ENCODE measurements around the gene GORAB. TPM values are rescaled to one million over a fixed set of nuclear protein-coding genes. Genes with fewer than 3 reads are reported as not detected.

The GORAB gene
- total and polyA plus RNA-seq, 2 donors from 2014 or later = 5.8 to 13.6 TPM

- intact Hi-C loops (cut with DNase I) = no loop called here
- FAIRE-seq = no peak
- no peaks in the 10 kb centered on the region for H3K36me3 ChIP-seq (ENCODE audit: control insufficient read depth in 2 of 3, insufficient read depth in 3 of 3, low read length in 3 of 3)
- TF ChIP-seq CTCF (IDR thresholded peaks at IDR 0.05; ENCODE audit: borderline replicate concordance, extremely low read depth, insufficient read depth) = no peak
- no peak overlapping the region for H3K27ac ChIP-seq (ENCODE audit: low read depth in 2 of 2, low read length in 2 of 2)
- no peak overlapping the region for H3K9ac ChIP-seq (ENCODE audit: low read length in 3 of 3)
- no peak overlapping the region for H3K4me3 ChIP-seq (ENCODE audit: low read length in 3 of 3)
- no peaks in the 10 kb centered on the region for H3K4me1 ChIP-seq (ENCODE audit: control insufficient read depth in 2 of 3, insufficient read depth in 2 of 3, low read depth in 1 of 3, low read length in 3 of 3)
- no peaks in the 10 kb centered on the region for H3K9me3 ChIP-seq (ENCODE audit: control insufficient read depth in 2 of 3, insufficient read depth in 1 of 3, low read length in 3 of 3)
- H3K27me3 ChIP-seq (ENCODE audit: control insufficient read depth, insufficient read depth, low read length) = no peaks in the 10 kb centered on the region
- DNase-seq = no peak
These were observed 10.1 kb upstream of the GORAB start for GRCh38 chr1:170521818-170522217.

- FAIRE-seq (no peak), DNase-seq (peak in 4 of 5 donors; percentile 18 to 71 (median 46))
- H3K27ac ChIP-seq (ENCODE audit: low read depth in 2 of 2, low read length in 2 of 2) = peak overlapping the region; percentile 89
- peak overlapping the region; percentile 42 to 99 (median 65) for H3K9ac ChIP-seq (ENCODE audit: low read length in 3 of 3)
- H3K36me3 ChIP-seq (ENCODE audit: control insufficient read depth in 2 of 3, insufficient read depth in 3 of 3, low read length in 3 of 3) = no peaks in the 10 kb centered on the region
- peak overlapping the region; percentile 83 to 100 (median 93) for H3K4me3 ChIP-seq (ENCODE audit: low read length in 3 of 3)
- H3K27me3 ChIP-seq (ENCODE audit: control insufficient read depth, insufficient read depth, low read length) = no peaks in the 10 kb centered on the region
- intact Hi-C loops (cut with DNase I) = no loop called here
- H3K4me1 ChIP-seq (ENCODE audit: control insufficient read depth in 2 of 3, insufficient read depth in 2 of 3, low read depth in 1 of 3, low read length in 3 of 3) = peaks cover 0 to 5% (median 0%) of the 10 kb centered on the region in 3 donors
- no peaks in the 10 kb centered on the region for H3K9me3 ChIP-seq (ENCODE audit: control insufficient read depth in 2 of 3, insufficient read depth in 1 of 3, low read length in 3 of 3)
- TF ChIP-seq CTCF (IDR thresholded peaks at IDR 0.05; ENCODE audit: borderline replicate concordance, extremely low read depth, insufficient read depth) = no peak
These were observed 801 bp upstream of the GORAB start for GRCh38 chr1:170530972-170531757.

- DNase-seq (no peak), FAIRE-seq (no peak)
- Histone ChIP-seq H3K9ac (ENCODE audit: low read length in 3 of 3) (no peak overlapping the region), H3K36me3 (ENCODE audit: control insufficient read depth in 2 of 3, insufficient read depth in 3 of 3, low read length in 3 of 3) (no peaks in the 10 kb centered on the region), H3K27ac (ENCODE audit: low read depth in 2 of 2, low read length in 2 of 2) (no peak overlapping the region), H3K9me3 (ENCODE audit: control insufficient read depth in 2 of 3, insufficient read depth in 1 of 3, low read length in 3 of 3) (no peaks in the 10 kb centered on the region), H3K4me3 (ENCODE audit: low read length in 3 of 3) (peak overlapping the region; percentile 83 to 100 (median 93)), H3K4me1 (ENCODE audit: control insufficient read depth in 2 of 3, insufficient read depth in 2 of 3, low read depth in 1 of 3, low read length in 3 of 3) (peaks cover 0 to 10% (median 0%) of the 10 kb centered on the region in 3 donors), H3K27me3 (ENCODE audit: control insufficient read depth, insufficient read depth, low read length) (no peaks in the 10 kb centered on the region)
- no peak for TF ChIP-seq CTCF (IDR thresholded peaks at IDR 0.05; ENCODE audit: borderline replicate concordance, extremely low read depth, insufficient read depth)
- intact Hi-C loops (cut with DNase I) = no loop called here
These were observed 1.3 kb downstream of the GORAB start for GRCh38 chr1:170533298-170533697.

Measured in kidney (tissue), 14 donors.